ENCODE measurements around the gene CACFD1. TPM values are rescaled to one million over a fixed set of nuclear protein-coding genes. Genes with fewer than 3 reads are reported as not detected.

The CACFD1 gene
- total RNA-seq, 1 donor from 2014 or later = 13.1 TPM

GRCh38 chr9:133516256-133516960 lies 56.6 kb downstream of the CACFD1 start:
- Mint-ChIP-seq H3K9me3 (ENCODE audit: unreplicated experiment) (no peaks in the 10 kb centered on the region), H3K27ac (ENCODE audit: unreplicated experiment) (no peak overlapping the region)
- H3K4me1 ChIP-seq (ENCODE audit: insufficient read depth, low read length) = no peaks in the 10 kb centered on the region

GRCh38 chr9:133516961-133517350 lies 57.2 kb downstream of the CACFD1 start:
- no peak overlapping the region for H3K27ac ChIP-seq (ENCODE audit: low read depth, low read length)
- no peak overlapping the region for H3K4me3 ChIP-seq (ENCODE audit: insufficient read depth, low read depth, low read length)
- Mint-ChIP-seq H3K36me3 (ENCODE audit: low read depth, unreplicated experiment) (no peaks in the 10 kb centered on the region), H3K27me3 (ENCODE audit: low read depth, unreplicated experiment) (peaks cover 39% of the 10 kb centered on the region), H3K27ac (ENCODE audit: unreplicated experiment) (no peak overlapping the region), H3K9me3 (ENCODE audit: unreplicated experiment) (no peaks in the 10 kb centered on the region), H3K4me3 (ENCODE audit: unreplicated experiment) (no peak overlapping the region), H3K4me1 (ENCODE audit: low read depth, unreplicated experiment) (no peaks in the 10 kb centered on the region)
- H3K36me3 ChIP-seq (ENCODE audit: insufficient read depth, low read length) = no peaks in the 10 kb centered on the region
- H4K20me1 ChIP-seq (ENCODE audit: insufficient read depth, low read length) = no peaks in the 10 kb centered on the region
- TF ChIP-seq, protein P1, sequence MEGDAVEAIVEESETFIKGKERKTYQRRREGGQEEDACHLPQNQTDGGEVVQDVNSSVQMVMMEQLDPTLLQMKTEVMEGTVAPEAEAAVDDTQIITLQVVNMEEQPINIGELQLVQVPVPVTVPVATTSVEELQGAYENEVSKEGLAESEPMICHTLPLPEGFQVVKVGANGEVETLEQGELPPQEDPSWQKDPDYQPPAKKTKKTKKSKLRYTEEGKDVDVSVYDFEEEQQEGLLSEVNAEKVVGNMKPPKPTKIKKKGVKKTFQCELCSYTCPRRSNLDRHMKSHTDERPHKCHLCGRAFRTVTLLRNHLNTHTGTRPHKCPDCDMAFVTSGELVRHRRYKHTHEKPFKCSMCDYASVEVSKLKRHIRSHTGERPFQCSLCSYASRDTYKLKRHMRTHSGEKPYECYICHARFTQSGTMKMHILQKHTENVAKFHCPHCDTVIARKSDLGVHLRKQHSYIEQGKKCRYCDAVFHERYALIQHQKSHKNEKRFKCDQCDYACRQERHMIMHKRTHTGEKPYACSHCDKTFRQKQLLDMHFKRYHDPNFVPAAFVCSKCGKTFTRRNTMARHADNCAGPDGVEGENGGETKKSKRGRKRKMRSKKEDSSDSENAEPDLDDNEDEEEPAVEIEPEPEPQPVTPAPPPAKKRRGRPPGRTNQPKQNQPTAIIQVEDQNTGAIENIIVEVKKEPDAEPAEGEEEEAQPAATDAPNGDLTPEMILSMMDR (IDR thresholded peaks at IDR 0.05; ENCODE audit: insufficient read depth, low read depth, low read length) = no peak
- no peak for TF ChIP-seq EZH2 (IDR thresholded peaks at IDR 0.05; ENCODE audit: insufficient read depth, low read length)
- H3K4me2 ChIP-seq (ENCODE audit: low read length) = no peak overlapping the region
- no peak for FAIRE-seq
- H3K4me1 ChIP-seq (ENCODE audit: insufficient read depth, low read length) = no peaks in the 10 kb centered on the region
- no peaks in the 10 kb centered on the region for H3K79me2 ChIP-seq (ENCODE audit: insufficient read depth, low read length)
- H3K9ac ChIP-seq (ENCODE audit: low read length) = no peak overlapping the region
- H2AFZ ChIP-seq (ENCODE audit: low read depth, low read length) = no peak overlapping the region
- peaks cover 8% of the 10 kb centered on the region for H3K27me3 ChIP-seq (ENCODE audit: insufficient read depth, low read length)
- no peaks in the 10 kb centered on the region for H3K9me3 ChIP-seq (ENCODE audit: insufficient read depth, low read depth, low read length)
- no peak for DNase-seq (ENCODE audit: low read depth)

More at GRCh38 chr9:133516256-133516960, 56.6 kb downstream of the CACFD1 start:
- H3K9me3 ChIP-seq (ENCODE audit: insufficient read depth, low read depth, low read length) = no peaks in the 10 kb centered on the region
- peaks cover 8% of the 10 kb centered on the region for H3K27me3 ChIP-seq (ENCODE audit: insufficient read depth, low read length)
- H3K4me2 ChIP-seq (ENCODE audit: low read length) = no peak overlapping the region
- no peak overlapping the region for H3K4me3 ChIP-seq (ENCODE audit: insufficient read depth, low read depth, low read length)
- TF ChIP-seq, protein P1 (IDR thresholded peaks at IDR 0.05; ENCODE audit: insufficient read depth, low read depth, low read length) = no peak
- TF ChIP-seq EZH2 (IDR thresholded peaks at IDR 0.05; ENCODE audit: insufficient read depth, low read length) = no peak
- H3K4me3 Mint-ChIP-seq (ENCODE audit: unreplicated experiment) = no peak overlapping the region
- H3K27ac ChIP-seq (ENCODE audit: low read depth, low read length) = no peak overlapping the region
- no peaks in the 10 kb centered on the region for H3K36me3 ChIP-seq (ENCODE audit: insufficient read depth, low read length)
- H3K4me1 Mint-ChIP-seq (ENCODE audit: low read depth, unreplicated experiment) = no peaks in the 10 kb centered on the region
- H3K36me3 Mint-ChIP-seq (ENCODE audit: low read depth, unreplicated experiment) = no peaks in the 10 kb centered on the region
- peaks cover 35% of the 10 kb centered on the region for H3K27me3 Mint-ChIP-seq (ENCODE audit: low read depth, unreplicated experiment)
- no peak overlapping the region for H2AFZ ChIP-seq (ENCODE audit: low read depth, low read length)
- H4K20me1 ChIP-seq (ENCODE audit: insufficient read depth, low read length) = no peaks in the 10 kb centered on the region
- FAIRE-seq = no peak
- no peak for DNase-seq (ENCODE audit: low read depth)
- no peaks in the 10 kb centered on the region for H3K79me2 ChIP-seq (ENCODE audit: insufficient read depth, low read length)
- H3K9ac ChIP-seq (ENCODE audit: low read length) = no peak overlapping the region

- Histone ChIP-seq H3K36me3 (ENCODE audit: insufficient read depth, low read length) (no peaks in the 10 kb centered on the region), H2AFZ (ENCODE audit: low read depth, low read length) (no peak overlapping the region), H4K20me1 (ENCODE audit: insufficient read depth, low read length) (no peaks in the 10 kb centered on the region), H3K4me2 (ENCODE audit: low read length) (no peak overlapping the region), H3K9ac (ENCODE audit: low read length) (no peak overlapping the region), H3K27me3 (ENCODE audit: insufficient read depth, low read length) (peaks cover 8% of the 10 kb centered on the region), H3K4me3 (ENCODE audit: insufficient read depth, low read depth, low read length) (no peak overlapping the region), H3K4me1 (ENCODE audit: insufficient read depth, low read length) (no peaks in the 10 kb centered on the region), H3K79me2 (ENCODE audit: insufficient read depth, low read length) (no peaks in the 10 kb centered on the region), H3K27ac (ENCODE audit: low read depth, low read length) (no peak overlapping the region), H3K9me3 (ENCODE audit: insufficient read depth, low read depth, low read length) (no peaks in the 10 kb centered on the region)
- Mint-ChIP-seq H3K36me3 (ENCODE audit: low read depth, unreplicated experiment) (no peaks in the 10 kb centered on the region), H3K9me3 (ENCODE audit: unreplicated experiment) (no peaks in the 10 kb centered on the region), H3K4me3 (ENCODE audit: unreplicated experiment) (no peak overlapping the region), H3K4me1 (ENCODE audit: low read depth, unreplicated experiment) (peaks cover 2% of the 10 kb centered on the region), H3K27ac (ENCODE audit: unreplicated experiment) (no peak overlapping the region), H3K27me3 (ENCODE audit: low read depth, unreplicated experiment) (peaks cover 40% of the 10 kb centered on the region)
- DNase-seq (ENCODE audit: low read depth) (no peak), FAIRE-seq (no peak)
- TF ChIP-seq EZH2 (IDR thresholded peaks at IDR 0.05; ENCODE audit: insufficient read depth, low read length) = no peak
Observed at GRCh38 chr9:133517711-133518110, 57.9 kb downstream of the CACFD1 start.
